ENCODE measurements around the gene MORC1.
"Not testable (repeated sequence)": the region's sequence is repeated elsewhere in the genome, so short reads cannot be mapped to it uniquely, and the experiment has no call there.

The MORC1 gene

DNA sequence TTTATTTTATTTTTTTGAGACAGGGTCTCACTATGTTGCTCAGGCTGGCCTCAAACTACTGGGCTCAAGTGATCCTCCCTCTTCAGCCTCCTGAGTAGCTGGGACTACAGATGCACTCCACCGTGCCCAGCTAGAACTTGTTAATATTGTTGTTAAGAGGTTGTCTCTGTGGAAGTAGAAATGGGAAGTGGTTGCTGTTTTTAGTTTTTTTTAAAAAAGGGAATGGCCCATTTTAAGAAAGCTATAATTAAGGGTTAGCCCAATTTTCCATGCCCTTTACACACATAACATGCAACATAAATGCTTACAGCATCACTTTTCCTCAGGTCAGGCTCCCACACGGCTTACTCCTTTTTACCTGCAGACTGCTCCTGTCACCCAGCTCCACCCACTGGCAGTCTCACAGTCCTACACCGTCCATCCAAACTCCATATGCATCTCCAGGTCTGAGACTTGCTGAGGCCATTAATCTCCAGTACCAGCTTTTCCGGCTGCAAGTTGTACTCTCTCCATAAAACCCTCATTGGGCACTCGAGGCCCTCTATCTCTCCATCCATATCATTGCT, 19.8 kb downstream of the MORC1 start:
- DNase-seq (ENCODE audit: low read depth in 2 of 2), result no peak

- DNase-seq (ENCODE audit: low read depth in 2 of 2), result no peak
Observed at GRCh38 chr3:109095166-109095565, 22.8 kb downstream of the MORC1 start.

DNA sequence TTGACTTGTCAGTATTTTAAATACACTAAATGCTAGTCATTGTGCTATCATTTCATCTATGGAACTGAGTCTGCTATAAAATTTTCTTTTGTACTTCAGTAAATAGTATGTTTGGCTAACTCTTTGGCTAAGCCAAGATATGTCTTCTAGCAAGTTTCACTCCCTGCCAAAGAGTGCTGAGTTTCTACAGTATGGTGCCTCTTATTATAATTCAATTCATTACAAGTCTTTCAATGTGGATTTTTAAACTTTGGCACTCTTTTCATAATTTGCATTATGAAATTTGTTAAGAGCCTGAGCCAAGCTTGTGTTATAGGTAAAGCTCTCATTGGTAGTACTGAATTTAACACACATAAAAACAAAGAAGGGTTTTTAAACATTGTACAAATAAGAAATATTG, 24.4 kb downstream of the MORC1 start:
- no peak for DNase-seq (ENCODE audit: low read depth in 2 of 2)

DNA sequence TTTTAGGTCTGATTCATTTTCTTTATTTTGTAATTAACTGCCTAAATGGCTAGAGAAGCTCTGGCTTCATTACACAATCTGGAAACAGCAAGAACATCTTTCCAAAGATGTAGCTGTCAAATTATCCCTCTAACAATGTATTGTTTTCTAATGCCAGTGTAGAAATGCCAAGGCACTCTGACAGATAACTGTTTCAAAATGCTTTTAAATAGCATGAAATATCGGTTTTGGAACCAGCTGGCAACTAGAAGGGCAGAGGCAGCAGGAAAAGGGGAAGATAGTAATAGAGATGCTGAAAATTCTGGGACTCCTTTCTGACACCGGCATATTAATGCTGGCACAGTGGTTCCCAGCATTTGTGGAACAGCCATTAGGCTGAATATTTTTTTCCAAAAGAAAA, 26.1 kb downstream of the MORC1 start:
- DNase-seq (ENCODE audit: low read depth in 2 of 2), result no peak

GRCh38 chr3:109089265-109089664, 28.7 kb downstream of the MORC1 start:
- DNase-seq (ENCODE audit: low read depth in 2 of 2), result no peak

DNA sequence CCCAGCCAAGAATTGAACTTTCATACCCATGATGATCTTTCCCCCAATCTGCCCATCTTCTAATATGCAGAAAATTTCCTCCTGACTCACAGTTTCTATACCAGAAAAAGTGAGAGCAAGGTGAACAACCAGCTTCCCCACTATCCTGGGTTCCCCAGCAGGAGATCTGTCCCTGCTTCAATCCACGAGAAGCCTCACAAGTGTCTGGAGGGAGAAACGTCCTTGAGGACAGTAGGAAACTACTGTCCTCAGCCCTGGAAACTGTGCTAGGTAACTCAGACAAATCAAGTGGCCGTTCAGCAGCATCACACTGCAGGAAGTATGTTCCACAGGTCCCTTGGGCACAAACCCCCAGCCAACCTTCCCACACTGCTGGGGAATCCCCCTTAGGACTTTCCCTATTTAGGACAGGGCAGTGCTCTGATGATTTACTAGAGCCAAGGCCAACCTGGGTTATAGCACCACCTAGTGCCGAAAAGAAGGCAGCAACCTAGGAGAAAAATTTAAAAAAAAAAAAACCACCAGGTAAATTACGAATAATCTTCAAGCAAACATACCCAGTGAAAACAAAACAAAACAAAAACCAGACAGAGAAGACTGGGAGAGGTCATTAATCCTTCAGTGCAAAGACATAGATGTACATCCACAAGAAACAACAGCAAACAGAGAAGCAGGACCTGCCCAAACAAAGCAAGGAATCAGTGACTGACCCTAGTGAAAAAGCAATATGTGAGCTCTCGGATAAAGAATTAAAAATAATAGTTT, 36.0 kb downstream of the MORC1 start:
- DNase-seq (ENCODE audit: low read depth in 2 of 2), result no peak

DNA sequence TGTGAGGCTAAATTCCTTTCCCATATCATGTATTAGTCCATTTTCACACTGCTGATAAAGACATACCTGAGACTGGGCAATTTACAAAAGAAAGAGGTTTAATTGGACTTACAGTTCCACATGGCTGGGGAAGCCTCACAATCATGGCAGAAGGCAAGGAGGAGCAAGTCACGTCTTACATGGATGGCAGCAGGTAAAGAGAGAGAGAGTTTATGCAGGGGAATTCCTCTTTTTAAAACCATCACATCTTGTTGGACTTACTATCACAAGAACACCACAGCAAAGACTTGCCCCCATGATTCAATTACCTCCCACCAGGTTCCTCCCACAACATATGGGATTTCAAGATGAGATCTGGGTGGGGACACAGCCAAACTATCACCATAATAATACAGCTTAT, 37.8 kb downstream of the MORC1 start:
- DNase-seq (ENCODE audit: low read depth in 2 of 2), result not testable (repeated sequence)

- DNase-seq (ENCODE audit: low read depth in 2 of 2), result no peak
Observed at GRCh38 chr3:109073116-109073515, 44.8 kb downstream of the MORC1 start.

GRCh38 chr3:109072194-109072593, 45.7 kb downstream of the MORC1 start:
- DNase-seq (ENCODE audit: low read depth in 2 of 2), result no peak

GRCh38 chr3:109071350-109072142, 46.4 kb downstream of the MORC1 start:
- no peak for DNase-seq (ENCODE audit: low read depth in 2 of 2)

DNA sequence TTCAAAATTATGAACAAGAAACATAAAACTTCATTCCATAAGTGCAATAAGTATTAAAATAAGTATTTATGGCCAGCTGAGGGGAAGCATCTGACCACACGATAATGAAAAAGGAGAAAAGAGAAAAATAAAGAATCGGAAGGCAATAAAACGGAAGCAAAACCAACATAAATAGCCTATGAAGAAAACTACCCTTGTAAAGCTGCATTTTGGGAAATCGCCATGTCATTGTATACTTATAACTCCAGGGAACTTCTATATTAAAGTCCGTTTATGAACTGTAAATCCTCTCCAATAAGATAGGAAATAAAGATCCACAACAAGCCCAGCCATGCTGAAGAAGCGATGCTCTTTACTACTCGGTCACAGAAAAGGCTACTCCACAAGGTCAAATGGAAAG, 47.7 kb downstream of the MORC1 start:
- no peak for DNase-seq (ENCODE audit: low read depth in 2 of 2)

DNA sequence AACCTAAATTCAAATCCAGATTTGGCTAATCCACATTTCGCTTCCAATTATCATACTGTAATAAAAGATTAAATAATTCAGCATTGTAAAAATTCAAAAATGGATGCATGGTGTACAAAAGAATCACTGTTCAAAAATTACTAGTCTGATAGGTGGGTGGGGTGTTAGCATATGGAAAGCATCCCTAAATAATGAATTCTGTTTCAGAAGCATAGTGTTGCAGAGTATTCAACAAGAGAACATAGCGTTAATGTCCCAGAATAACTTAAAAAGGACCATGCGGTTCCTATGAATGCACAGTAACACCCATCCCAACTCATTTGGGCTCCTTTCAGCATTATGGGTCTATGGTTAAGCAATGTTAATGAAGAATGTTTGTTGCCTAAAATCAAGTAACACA, 51.1 kb downstream of the MORC1 start:
- no peak for DNase-seq (ENCODE audit: low read depth in 2 of 2)

DNA sequence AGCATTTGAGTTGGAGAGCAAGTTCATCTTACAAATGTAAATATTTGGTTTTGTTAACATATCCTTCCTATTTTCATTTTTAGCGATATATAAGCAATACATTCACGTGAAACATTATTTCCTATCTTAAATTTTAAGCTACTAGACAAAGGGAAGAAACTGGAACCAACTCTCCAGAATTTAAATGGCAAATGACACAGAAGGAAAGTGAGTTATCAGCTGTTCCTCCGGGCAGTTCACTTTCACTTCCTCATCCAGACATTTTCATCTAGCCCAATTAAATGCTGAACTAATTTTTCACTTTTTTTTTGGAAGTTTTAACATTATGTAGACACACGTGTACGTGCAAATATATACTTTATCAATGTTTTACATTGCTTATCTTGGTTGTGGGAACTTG, 58.7 kb downstream of the MORC1 start:
- no peak for DNase-seq (ENCODE audit: low read depth in 2 of 2)

- DNase-seq (ENCODE audit: low read depth in 2 of 2), result no peak
Observed at GRCh38 chr3:109057616-109058015, 60.3 kb downstream of the MORC1 start.

DNA sequence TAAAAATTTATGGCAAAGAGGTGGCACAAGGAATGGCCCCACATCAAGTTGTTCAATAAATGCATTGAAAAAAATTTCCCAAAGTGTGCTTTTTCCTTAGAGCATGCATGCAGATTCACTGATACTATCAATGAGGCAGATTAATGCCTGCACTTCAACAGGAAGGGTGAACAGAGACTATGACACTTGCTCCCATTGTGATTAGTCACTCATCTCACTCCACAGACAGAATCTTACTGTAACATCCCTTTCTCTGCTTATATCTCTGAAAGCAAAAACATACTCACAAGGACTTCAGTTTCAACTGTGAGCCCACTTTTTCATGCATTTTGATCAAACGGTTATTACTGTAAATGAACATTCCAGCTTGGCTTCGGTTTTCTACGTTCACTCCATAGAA, 60.9 kb downstream of the MORC1 start:
- no peak for DNase-seq (ENCODE audit: low read depth in 2 of 2)

- no peak for DNase-seq (ENCODE audit: low read depth in 2 of 2)
Observed at GRCh38 chr3:109050591-109051167, 67.3 kb downstream of the MORC1 start.

DNA sequence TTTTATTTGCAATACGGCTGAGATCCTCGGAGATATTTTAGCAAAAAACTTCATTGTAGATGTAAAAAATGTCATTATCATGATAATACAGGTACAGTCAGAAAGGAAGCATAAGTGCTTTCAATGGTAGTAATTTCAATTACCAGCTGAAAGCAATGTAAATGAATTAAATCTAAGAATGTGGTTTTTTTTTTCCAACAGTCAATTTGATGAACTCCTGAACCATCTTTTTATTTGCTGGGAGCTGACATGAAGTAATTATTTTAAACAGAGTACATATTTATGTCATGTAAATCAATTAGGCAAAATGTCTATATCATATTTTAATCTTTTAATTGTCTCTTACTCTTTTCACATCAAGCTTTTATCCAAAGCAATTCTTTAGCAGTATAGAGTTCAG, 70.6 kb downstream of the MORC1 start:
- DNase-seq (ENCODE audit: low read depth in 2 of 2), result no peak

- no peak for DNase-seq (ENCODE audit: low read depth in 2 of 2)
Observed at GRCh38 chr3:109045271-109046040, 72.5 kb downstream of the MORC1 start.

- no peak for DNase-seq (ENCODE audit: low read depth in 2 of 2)
Observed at GRCh38 chr3:109035082-109035481, 82.9 kb downstream of the MORC1 start.

DNA sequence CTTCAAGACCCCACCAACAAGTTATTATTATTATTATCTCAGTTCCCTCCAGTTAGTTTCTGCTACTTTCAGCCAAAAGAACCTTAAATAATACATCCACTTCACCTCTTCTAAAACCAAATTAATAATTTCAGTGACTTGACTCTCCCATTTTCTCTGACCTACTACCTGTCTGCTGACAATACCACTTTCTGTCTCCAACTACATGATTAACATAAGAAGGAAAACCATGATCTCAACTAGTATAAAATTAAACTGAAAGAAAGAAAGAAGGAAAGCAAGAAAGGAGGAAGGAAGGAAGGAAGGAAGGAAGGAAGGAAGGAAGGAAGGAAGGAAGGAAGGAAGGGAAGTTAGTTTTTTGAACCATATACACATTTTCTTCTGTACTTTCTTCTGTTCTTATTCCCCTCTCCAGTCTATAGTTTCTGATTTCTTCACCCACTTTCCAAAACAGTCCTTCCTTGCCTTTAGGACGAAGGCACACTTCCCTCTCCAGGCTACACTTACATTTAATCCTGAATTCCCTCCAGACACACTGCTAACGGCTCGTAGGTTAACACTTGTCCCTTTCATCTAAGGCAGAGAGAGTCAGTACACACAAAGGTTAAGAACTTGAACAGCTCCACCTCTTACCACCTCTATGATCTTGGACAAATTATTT, 84.8 kb downstream of the MORC1 start:
- DNase-seq (ENCODE audit: low read depth in 2 of 2), result no peak

GRCh38 chr3:109028753-109029152, 89.2 kb downstream of the MORC1 start:
- DNase-seq (ENCODE audit: low read depth in 2 of 2), result no peak

Measured in fibroblast of skin of left biceps (primary cell).